ENCODE measurements around the gene MRGPRG.
"Not testable (repeated sequence)": the region's sequence is repeated elsewhere in the genome, so short reads cannot be mapped to it uniquely, and the experiment has no call there.

Gene MRGPRG

GRCh38 chr11:3177931-3178330, 40.7 kb downstream of the MRGPRG start:
- in situ Hi-C loops (cut with MboI; ENCODE audit: low sequenced_read_pairs), result no loop called here

GRCh38 chr11:3176487-3176886, 42.1 kb downstream of the MRGPRG start:
- in situ Hi-C loops (cut with MboI; ENCODE audit: low sequenced_read_pairs), result no loop called here

GRCh38 chr11:3175194-3175593, 43.4 kb downstream of the MRGPRG start:
- in situ Hi-C loops (cut with MboI; ENCODE audit: low sequenced_read_pairs), result no loop called here

GRCh38 chr11:3174387-3174786, 44.2 kb downstream of the MRGPRG start:
- in situ Hi-C loops (cut with MboI; ENCODE audit: low sequenced_read_pairs), result no loop called here

- in situ Hi-C loops (cut with MboI; ENCODE audit: low sequenced_read_pairs), result no loop called here
Observed at GRCh38 chr11:3173795-3174194, 44.8 kb downstream of the MRGPRG start.

GRCh38 chr11:3171931-3172560, 46.6 kb downstream of the MRGPRG start:
- in situ Hi-C loops (cut with MboI; ENCODE audit: low sequenced_read_pairs), result no loop called here

- in situ Hi-C loops (cut with MboI; ENCODE audit: low sequenced_read_pairs), result no loop called here
Observed at GRCh38 chr11:3170756-3171650, 47.6 kb downstream of the MRGPRG start.

- in situ Hi-C loops (cut with MboI; ENCODE audit: low sequenced_read_pairs), result no loop called here
Observed at GRCh38 chr11:3170044-3170755, 48.4 kb downstream of the MRGPRG start.

DNA sequence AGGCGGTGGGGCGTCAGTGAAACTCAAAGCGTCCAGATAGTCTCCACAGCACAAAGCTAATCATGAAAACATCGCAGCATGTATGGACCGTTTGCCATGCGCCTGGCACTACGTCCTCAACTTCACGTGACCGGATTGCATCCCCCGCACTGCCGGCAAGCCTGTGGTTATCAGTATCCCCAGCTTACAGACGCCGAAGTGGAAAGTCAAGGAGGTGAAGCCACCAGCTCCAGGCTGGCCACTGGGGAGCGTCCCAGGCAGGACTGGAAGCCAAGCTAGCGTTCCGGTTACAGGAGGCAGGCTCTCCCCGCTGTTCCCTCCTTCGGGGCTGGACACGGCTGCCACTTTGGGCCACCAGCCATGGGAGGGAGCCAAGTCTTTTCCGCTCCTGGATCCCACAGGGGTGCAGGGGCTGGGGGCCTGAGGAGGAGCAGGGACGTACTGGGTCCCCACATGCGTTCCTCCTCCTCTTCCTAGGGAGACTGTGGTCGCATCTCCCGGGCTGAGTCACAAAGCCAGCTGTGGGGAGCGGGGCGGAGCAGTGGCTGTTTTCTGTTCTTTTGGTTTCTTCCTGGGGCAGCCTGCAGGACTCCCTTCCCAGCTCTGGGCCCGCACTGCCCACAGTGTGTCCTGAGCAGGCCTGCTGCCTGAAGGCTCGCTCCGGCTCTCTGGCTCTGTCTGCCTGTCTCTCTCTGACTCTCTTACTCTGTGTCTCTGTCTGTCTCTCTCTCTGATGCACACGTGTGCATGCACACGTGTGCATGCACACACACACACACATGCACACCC, 49.2 kb downstream of the MRGPRG start:
- in situ Hi-C loops (cut with MboI; ENCODE audit: low sequenced_read_pairs), result no loop called here

DNA sequence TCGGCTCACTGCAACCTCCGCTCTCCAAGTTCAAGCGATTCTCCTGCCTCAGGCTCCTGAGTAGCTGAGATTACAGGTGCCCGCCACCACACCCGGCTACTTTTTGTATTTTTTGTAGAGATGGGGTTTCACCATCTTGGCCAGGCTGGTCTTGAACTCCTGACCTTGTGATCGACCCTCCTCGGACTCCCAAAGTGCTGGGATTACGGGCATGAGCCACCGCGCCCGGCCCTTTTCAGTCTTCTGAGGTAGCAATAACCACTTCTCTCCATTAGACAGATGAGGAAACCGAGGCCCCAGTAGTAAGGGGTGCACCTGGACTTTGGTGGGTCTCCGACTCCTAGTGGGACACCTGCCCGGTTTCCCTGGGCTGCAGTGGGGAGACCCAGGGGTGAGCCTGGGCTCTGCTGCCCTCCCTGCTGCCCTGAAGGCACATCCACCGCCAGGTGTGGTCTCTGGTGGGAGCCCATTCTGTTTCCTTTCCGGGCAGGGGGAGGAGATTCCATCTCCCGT, 49.8 kb downstream of the MRGPRG start:
- in situ Hi-C loops (cut with MboI; ENCODE audit: low sequenced_read_pairs), result not testable (repeated sequence)
